GM12872 (cell line): ENCODE measurements around the gene KRTAP4-6.
"Not testable (repeated sequence)": the region's sequence is repeated elsewhere in the genome, so short reads cannot be mapped to it uniquely, and the experiment has no call there.

Experiments
- TF ChIP-seq, protein P1 (sequence below): IDR thresholded peaks from 3 replicates; pipeline ENCODE4 v1.5.1; 2011; ENCODE audit warnings: low read depth, mild to moderate bottlenecking, low read length, moderate library complexity; ENCODE audit not compliant: insufficient read depth

KRTAP4-6 gene

GRCh38 chr17:41140360-41141131, at the start of gene KRTAP4-6:
KRTAP4-6 (minus strand) TSS chr17:41140544; CDS start chr17:41140487, 57 bp downstream.
- TF ChIP-seq, protein P1, sequence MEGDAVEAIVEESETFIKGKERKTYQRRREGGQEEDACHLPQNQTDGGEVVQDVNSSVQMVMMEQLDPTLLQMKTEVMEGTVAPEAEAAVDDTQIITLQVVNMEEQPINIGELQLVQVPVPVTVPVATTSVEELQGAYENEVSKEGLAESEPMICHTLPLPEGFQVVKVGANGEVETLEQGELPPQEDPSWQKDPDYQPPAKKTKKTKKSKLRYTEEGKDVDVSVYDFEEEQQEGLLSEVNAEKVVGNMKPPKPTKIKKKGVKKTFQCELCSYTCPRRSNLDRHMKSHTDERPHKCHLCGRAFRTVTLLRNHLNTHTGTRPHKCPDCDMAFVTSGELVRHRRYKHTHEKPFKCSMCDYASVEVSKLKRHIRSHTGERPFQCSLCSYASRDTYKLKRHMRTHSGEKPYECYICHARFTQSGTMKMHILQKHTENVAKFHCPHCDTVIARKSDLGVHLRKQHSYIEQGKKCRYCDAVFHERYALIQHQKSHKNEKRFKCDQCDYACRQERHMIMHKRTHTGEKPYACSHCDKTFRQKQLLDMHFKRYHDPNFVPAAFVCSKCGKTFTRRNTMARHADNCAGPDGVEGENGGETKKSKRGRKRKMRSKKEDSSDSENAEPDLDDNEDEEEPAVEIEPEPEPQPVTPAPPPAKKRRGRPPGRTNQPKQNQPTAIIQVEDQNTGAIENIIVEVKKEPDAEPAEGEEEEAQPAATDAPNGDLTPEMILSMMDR: no peak

GRCh38 chr17:41189837-41190318, 49.5 kb upstream of the KRTAP4-6 start, which contains the start of gene KRTAP9-1:
KRTAP9-1 (plus strand) TSS chr17:41189887; CDS start chr17:41189887, 0 bp downstream.
- TF ChIP-seq, protein P1: not testable (repeated sequence)

DNA sequence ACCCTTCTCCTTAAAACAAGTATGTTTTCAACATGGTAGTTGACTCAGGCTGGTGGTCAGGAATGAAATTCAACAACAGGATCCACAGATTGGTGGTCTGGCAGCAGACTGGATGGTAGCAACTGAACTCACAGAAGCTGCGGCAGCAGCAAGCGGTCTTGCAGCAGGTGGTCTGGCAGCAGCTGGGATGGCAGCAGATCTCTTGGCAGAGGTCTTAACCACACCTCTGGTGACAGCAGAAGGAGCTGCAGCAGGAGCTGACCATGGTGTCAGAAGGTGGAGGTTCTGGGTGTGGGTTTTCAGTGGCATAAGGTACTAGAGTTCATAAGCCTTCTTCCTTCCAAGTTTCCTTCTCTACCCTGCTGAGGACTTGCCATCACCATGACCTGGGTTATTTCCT, 46.5 kb upstream of the KRTAP4-6 start:
- TF ChIP-seq, protein P1: no peak

DNA sequence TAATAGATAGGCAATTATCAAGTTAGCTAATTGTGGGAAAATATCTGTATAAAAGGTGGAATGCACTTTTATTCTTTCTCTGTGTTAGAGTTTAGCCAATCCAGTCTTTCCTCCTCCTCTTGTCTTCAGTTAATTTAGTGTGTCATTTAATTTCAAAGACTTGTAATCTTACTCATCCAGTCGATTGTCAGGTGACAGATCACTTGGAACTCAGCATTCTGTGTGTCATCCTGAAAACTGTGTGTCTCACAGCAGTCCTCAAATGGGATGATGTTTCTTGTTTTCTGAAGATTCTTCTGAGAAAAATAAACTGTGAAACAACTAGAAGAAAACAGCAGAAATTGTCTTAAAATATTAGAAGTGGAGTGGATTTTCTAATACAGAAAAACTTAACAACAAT, 44.7 kb upstream of the KRTAP4-6 start:
- TF ChIP-seq, protein P1: no peak

- TF ChIP-seq, protein P1: no peak
Observed at GRCh38 chr17:41184480-41184961, 44.2 kb upstream of the KRTAP4-6 start, which contains the start of gene KRTAP4-1. KRTAP4-1 (minus strand) TSS chr17:41184911; CDS start chr17:41184854, 57 bp downstream.

DNA sequence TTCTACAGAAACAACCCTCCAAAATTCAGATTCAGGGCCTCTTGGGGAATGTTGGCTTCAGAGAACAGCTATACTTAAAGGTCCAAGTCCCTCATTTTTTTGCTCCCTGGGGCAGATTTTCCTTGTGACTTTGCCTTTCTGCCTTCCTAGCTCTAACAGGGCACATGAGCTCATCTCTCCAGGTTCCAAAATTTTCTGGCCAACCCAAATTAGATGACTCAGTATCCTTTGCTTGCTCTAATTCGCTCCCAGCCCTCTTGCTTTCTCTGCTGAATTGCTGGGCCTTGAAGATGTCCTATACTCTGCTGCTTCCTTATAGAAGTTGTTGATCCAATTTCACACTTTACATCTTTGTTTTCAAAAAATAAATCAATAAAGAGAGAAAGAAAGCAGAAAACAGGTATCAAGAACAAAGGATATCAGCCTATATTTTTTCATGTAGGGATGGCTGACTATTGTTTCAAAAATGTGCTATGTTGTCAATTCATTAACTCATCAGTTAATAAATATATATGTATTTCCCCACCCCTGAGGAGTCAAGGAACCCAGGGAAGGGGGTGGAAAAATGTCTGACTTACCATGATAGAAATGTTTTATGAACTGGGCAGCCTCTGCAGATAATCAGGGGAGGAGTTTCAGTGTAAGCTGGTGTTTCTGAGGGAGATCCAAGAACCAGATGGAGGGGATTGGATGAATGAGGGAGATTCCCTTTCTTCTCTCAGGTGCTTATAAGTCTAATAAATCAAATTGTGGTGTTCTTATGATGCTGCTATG, 38.7 kb upstream of the KRTAP4-6 start:
- TF ChIP-seq, protein P1: no peak

DNA sequence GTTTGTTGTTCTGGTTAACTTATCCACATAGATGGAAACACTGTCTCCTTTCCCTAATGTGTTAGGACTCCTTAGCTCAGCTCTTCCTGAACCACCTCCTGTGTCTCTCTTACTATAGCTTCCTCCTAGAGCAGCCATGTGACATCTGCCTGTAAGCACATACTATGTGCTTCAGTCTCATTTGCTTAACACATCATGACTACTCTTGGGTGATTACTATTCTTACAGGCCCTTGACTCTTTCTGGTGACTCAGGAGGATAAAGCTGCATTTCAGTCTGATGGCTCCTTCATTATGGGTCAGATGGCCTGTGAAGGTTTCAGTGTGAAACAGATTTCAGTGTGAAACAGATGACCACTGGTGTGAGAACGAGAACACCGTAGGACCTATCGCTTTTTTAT, 38.0 kb upstream of the KRTAP4-6 start:
- TF ChIP-seq, protein P1: no peak
